ENCODE results near the gene LRBA. TPM values are rescaled to one million over a fixed set of nuclear protein-coding genes. Genes with fewer than 3 reads are reported as not detected.

LRBA gene
- total and polyA plus RNA-seq, 12 donors: 6.2 to 31.2 (median 23.9) TPM

GRCh38 chr4:150264595-150265161 is 750.4 kb downstream of the LRBA start:
- ATAC-seq (no peak), DNase-seq (no peak)
- Histone ChIP-seq H3K27ac (no peak overlapping the region), H3K9me3 (peaks cover 0 to 8% (median 0%) of the 10 kb centered on the region in 11 donors), H3K4me1 (peaks cover 0 to 8% (median 0%) of the 10 kb centered on the region in 9 donors), H3K4me3 (no peak overlapping the region), H3K27me3 (no peaks in the 10 kb centered on the region), H3K36me3 (peaks cover 0 to 37% (median 0%) of the 10 kb centered on the region in 9 donors)
- no peak for TF ChIP-seq CTCF (IDR thresholded peaks at IDR 0.05)
- intact Hi-C loops (cut with DNase I): no loop called here
- WGBS, 2 donors: 88 to 91% methylated on average over 6 of the region's 6 CpGs

- Histone ChIP-seq H3K27ac (no peak overlapping the region), H3K9me3 (peaks cover 0 to 8% (median 0%) of the 10 kb centered on the region in 11 donors), H3K36me3 (peaks cover 0 to 40% (median 0%) of the 10 kb centered on the region in 9 donors), H3K4me1 (peaks cover 0 to 13% (median 0%) of the 10 kb centered on the region in 9 donors), H3K4me3 (no peak overlapping the region), H3K27me3 (no peaks in the 10 kb centered on the region)
- TF ChIP-seq CTCF (IDR thresholded peaks at IDR 0.05): no peak
- intact Hi-C loops (cut with DNase I): no loop called here
- no peak for DNase-seq
- WGBS, 2 donors: 90 to 95% methylated on average over 6 of the region's 6 CpGs
- peak in 1 of 8 donors; percentile 25 for ATAC-seq
Observed at GRCh38 chr4:150262611-150263010, 752.5 kb downstream of the LRBA start.

GRCh38 chr4:150261571-150261970 is 753.5 kb downstream of the LRBA start:
- H3K4me1 ChIP-seq: peaks cover 0 to 13% (median 0%) of the 10 kb centered on the region in 9 donors
- ATAC-seq (no peak), DNase-seq (no peak)
- H3K36me3 ChIP-seq: peaks cover 0 to 50% (median 0%) of the 10 kb centered on the region in 9 donors
- intact Hi-C loops (cut with DNase I): no loop called here
- no peak overlapping the region for H3K4me3 ChIP-seq
- WGBS, 2 donors: 96 to 97% methylated on average over 2 of the region's 2 CpGs
- H3K27me3 ChIP-seq: no peaks in the 10 kb centered on the region
- no peak overlapping the region for H3K27ac ChIP-seq
- no peak for TF ChIP-seq CTCF (IDR thresholded peaks at IDR 0.05)
- H3K9me3 ChIP-seq: peaks cover 0 to 5% (median 0%) of the 10 kb centered on the region in 11 donors

- intact Hi-C loops (cut with DNase I): no loop called here
- WGBS, 2 donors: 66 to 68% methylated on average over 8 of the region's 8 CpGs
- DNase-seq (peak in 1 of 2 donors; percentile 18), ATAC-seq (peak in 7 of 8 donors; percentile 33 to 79 (median 56))
- TF ChIP-seq CTCF (IDR thresholded peaks at IDR 0.05): no peak
- Histone ChIP-seq H3K4me1 (peaks cover 0 to 17% (median 0%) of the 10 kb centered on the region in 9 donors), H3K27me3 (no peaks in the 10 kb centered on the region), H3K4me3 (no peak overlapping the region), H3K27ac (no peak overlapping the region), H3K9me3 (no peaks in the 10 kb centered on the region), H3K36me3 (peaks cover 0 to 51% (median 0%) of the 10 kb centered on the region in 9 donors)
Observed at GRCh38 chr4:150259861-150260567, 755.1 kb downstream of the LRBA start.
